Measurements from ENCODE around the gene GSK3B. TPM values are rescaled to one million over a fixed set of nuclear protein-coding genes. Genes with fewer than 3 reads are reported as not detected.

The GSK3B gene
- total RNA-seq (2014; rRNA removed; shearing (Covaris generic)), result 46.1 and 55.2 TPM in 2 replicates
- 37.7 and 40.5 TPM in 2 replicates for polyA plus RNA-seq (2015; cell fraction: cytosol; rRNA removed)
- polyA plus RNA-seq (2015; cell fraction: nucleus; rRNA removed), result 13.2 and 16.4 TPM in 2 replicates

DNA sequence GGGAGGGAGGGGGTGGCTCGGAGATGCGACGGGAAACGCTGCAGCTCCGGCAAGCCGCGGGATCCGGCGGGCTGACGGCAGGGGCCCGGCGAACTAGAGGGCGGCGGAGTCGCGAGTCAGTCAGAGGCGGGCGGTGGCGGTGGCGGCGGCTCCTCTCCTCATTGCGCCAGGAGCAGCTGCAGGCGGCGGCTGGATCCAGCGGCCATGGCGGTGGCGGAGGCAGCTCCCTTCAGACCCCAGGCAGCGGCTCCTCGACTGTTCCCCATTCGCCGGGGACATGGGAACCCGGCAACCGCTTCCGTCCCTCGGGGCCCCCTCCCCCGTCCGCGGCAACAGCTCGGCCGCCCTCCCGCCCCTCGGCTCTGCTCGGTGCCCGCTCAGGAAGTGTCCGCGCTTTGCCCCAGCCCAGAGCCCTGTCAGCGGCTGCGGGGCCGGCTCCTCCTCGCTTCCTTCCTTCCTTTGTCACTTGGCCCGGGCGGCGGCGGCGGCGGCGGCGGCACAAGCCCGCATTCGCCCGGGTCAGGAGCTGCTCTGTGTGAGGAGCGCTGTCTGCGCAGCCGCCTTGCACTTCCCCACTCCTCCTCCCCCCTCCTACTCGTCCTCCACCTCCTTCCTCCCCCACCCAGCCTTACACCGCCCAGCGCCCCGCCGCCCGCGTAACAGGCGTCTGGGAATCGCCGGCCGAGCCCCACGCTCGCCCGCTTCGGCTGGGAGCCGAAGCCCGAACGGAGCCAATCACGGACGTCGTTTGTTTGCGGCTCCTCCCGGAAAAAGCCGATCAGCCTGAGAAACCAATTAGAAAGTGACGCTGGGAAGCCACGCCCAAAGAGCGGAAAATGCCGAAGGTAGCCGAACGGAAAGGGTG is at the start of gene GSK3B:
TSS of gene GSK3B (minus strand) at position 537 of the 865 bp plus-strand sequence. CDS start 1,013 bp downstream, outside the sequence.
- DNase-seq (ENCODE audit: low read depth, low spot score), result peak; percentile 99

DNA sequence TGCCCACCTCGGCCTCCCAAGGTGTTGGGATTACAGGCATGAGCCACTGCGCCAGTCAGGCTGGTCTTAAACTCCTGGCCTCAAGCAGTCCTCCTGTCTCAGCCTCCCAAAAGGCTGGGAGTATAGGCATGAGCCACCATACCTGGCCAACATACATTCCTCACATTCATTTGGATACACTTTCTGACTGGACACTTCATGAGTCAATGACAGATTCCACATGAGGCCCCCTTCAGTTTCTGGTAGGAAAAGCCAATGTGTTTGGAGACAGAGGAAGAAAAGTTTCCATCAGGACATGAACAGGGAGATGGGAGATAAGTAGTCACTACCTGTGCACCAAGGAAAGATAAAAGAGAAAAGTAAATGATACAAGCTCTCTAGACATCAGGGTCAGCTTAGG is 49.4 kb upstream of the GSK3B start:
- no peak for DNase-seq (ENCODE audit: low read depth, low spot score)
- in situ Hi-C loops (cut with HindIII; ENCODE audit: low pct_unique_long_range_greater_than_20kb, low sequenced_read_pairs), result no loop called here

More for the DNA sequence above, at the start of gene GSK3B:
- in situ Hi-C loops (cut with HindIII; ENCODE audit: low pct_unique_long_range_greater_than_20kb, low sequenced_read_pairs), result no loop called here

DNA sequence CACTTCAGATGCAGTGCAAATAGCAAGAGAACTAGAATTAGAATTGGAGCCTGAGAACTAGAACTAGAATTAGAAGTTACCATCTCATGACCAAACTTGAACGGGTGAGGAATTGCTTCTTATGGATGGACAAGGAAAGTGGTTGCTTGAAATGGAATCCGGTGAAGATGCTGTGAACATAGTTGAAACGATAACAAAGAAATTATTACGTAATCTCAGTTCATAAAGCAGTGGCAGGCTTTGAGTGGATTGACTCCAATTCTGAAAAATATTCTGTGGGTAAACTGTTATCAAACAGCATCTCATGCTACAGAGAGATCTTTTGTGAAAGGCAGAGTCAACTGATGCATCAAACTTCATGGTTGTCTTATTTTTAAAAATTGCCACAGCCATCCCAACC is 48.0 kb upstream of the GSK3B start:
- DNase-seq (ENCODE audit: low read depth, low spot score), result no peak
- in situ Hi-C loops (cut with HindIII; ENCODE audit: low pct_unique_long_range_greater_than_20kb, low sequenced_read_pairs), result no loop called here

DNA sequence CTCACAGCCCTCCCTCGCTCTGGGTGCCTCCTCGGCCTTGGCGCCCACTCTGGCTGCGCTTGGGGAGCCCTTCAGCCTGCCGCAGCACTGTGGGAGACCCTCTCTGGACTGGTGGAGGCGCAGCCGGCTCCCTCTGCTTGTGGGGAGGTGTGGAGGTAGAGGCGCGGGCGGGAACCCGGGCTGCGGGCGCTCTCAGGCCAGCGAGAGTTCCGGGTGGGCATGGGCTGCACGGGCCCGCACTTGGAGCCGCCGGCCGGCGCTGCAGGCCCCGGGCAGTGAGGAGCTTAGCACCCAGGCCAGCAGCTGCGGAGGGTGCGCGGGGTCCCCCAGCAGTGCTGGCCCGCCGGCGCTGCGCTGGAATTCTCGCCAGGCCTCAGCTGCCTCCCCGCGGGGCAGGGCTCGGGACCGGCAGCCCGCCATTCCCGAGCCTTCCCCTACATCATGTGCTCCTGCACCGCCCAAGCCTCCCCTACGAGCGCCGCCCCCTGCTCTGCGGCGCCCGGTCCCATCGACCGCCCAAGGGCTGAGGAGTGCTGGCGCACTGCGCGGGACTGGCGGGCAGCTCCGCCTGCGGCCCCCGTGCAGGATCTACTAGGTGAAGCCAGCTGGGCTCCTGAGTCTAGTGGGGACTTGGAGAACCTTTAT is 46.0 kb upstream of the GSK3B start:
- in situ Hi-C loops (cut with HindIII; ENCODE audit: low pct_unique_long_range_greater_than_20kb, low sequenced_read_pairs), result no loop called here
- no peak for DNase-seq (ENCODE audit: low read depth, low spot score)

DNA sequence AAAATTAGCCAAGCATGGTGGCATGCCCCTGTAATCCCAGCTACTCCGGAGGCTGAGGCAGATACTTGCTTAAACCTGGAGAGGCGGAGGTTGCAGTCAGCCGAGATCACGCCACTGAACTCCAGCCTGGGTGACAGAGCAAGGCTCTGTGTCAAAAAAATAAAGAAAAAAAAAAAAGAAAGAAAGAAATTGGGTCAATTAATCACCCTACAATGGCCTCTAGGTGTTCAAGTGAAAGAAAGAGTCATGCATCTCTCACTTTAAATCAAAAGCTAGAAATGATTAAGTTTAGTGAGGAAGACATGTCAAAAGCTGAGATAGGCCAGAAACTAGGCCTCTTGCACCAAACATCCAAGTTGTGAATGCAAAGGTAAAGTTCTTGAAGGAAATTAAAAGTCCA is 44.9 kb upstream of the GSK3B start:
- in situ Hi-C loops (cut with HindIII; ENCODE audit: low pct_unique_long_range_greater_than_20kb, low sequenced_read_pairs), result no loop called here
- no peak for DNase-seq (ENCODE audit: low read depth, low spot score)

DNA sequence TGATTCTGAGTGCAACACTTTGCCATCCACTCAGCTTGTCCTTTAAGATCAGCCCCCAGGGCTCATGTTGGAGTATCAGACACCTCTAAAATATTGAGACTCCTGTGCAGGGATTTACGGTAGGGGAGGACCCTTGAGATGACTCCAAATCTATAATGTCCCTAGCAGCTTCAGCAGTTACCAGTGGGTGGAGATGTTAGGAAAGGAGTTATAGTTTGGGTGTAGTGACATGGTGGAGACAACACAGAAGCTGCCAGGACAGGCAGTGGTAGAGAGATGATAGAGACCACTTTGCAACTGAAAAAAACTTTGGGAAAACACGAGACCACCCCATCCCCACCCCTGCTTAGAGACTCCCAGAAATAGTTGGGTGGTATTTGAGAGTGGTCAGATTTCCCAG is 43.3 kb upstream of the GSK3B start:
- in situ Hi-C loops (cut with HindIII; ENCODE audit: low pct_unique_long_range_greater_than_20kb, low sequenced_read_pairs), result no loop called here
- peak; percentile 17 for DNase-seq (ENCODE audit: low read depth, low spot score)

DNA sequence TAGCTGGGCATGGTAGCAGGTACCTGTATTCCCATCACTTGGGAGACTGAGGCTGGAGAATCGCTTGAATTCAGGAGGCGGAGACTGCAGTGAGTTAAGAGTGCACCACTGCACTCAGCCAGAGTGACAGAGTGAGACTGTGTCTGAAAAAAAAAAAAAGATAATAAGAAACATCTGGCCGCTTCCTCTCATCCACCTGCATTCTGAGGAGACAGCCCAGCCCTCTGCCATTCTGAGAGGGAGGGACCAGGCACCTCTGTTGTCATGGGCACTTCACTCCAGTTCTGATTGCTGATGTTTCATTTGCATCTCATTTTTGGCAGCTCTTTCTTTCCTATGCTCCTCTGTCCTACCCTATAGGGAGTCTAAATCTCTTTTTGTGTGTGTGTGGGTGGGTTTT is 36.4 kb upstream of the GSK3B start:
- DNase-seq (ENCODE audit: low read depth, low spot score), result no peak
- in situ Hi-C loops (cut with HindIII; ENCODE audit: low pct_unique_long_range_greater_than_20kb, low sequenced_read_pairs), result no loop called here

DNA sequence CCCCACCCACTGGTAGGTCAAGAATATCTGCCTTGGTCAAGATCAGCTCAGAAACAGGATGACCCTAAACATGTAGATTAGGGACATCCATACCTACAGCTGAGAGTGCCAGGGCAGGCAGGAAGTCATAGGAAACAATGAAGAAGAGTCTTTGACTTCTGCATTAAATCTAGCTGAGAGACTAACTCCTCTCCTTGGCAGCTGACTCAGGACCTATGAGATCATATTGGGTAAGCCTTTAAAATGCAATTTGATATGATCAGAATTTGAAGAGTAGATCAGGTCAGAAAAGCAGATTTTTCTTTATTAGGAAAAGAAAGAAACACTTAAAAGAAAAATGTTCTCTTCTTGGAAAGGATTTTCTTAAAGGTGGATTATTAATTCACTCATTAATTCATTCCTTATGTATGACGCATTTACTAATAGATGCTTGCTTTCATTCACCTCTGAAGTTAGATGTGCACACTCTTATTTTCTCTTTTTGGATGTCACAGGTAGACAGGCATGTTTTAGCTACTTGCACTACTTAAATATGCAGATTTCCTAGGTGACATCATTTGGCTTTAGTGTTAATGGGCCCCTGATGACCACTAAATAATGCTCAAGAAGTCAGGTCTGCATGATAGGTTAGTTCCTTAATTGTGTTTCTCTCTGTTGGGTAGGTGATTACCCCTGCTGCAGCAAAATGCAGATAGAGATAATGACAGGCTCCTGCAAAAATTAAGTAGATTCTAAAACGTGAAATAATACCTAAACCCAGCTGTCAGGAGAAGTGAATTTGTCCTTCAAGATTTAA is 35.7 kb upstream of the GSK3B start:
- DNase-seq (ENCODE audit: low read depth, low spot score), result no peak

DNA sequence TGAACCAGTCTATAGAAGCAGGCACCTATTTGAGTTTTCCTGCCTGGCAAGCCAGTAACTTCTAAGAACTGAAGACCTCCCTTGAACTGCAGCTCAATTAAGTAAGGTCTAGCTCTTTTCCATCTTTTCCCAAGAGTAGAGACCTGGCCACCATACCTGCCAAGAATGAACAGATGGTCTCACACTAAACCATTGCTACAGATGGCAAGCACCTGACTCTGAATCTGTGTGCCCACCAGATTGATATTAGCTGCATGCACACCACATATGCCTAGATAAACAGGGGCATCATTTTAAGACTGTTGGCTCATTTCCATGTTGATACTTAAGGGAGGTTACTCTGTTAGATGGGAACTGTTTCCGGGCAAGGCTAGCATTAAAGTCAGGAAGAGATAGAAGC is 34.8 kb upstream of the GSK3B start:
- no peak for DNase-seq (ENCODE audit: low read depth, low spot score)
- in situ Hi-C loops (cut with HindIII; ENCODE audit: low pct_unique_long_range_greater_than_20kb, low sequenced_read_pairs), result no loop called here

More for the DNA sequence above, 35.7 kb upstream of the GSK3B start:
- in situ Hi-C loops (cut with HindIII; ENCODE audit: low pct_unique_long_range_greater_than_20kb, low sequenced_read_pairs), result no loop called here

DNA sequence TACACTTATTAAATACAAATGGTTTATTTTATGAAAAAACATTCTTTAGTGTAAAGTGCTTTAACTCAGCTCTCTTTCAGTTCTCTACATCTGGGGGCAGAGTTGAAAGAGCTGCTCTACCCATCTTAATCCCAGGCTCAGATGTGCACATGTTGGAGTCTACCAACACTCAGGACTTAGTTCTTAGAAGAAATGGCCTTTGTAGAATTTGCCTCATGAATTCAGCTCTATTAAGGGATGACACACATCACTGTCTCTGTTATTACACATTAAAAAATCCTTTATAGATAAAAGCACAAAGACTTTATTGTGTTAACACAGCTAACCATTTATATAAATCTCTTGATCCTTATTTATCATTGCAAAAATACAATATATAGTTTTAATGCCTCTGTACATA is 31.7 kb upstream of the GSK3B start:
- in situ Hi-C loops (cut with HindIII; ENCODE audit: low pct_unique_long_range_greater_than_20kb, low sequenced_read_pairs), result no loop called here
- peak; percentile 94 for DNase-seq (ENCODE audit: low read depth, low spot score)

DNA sequence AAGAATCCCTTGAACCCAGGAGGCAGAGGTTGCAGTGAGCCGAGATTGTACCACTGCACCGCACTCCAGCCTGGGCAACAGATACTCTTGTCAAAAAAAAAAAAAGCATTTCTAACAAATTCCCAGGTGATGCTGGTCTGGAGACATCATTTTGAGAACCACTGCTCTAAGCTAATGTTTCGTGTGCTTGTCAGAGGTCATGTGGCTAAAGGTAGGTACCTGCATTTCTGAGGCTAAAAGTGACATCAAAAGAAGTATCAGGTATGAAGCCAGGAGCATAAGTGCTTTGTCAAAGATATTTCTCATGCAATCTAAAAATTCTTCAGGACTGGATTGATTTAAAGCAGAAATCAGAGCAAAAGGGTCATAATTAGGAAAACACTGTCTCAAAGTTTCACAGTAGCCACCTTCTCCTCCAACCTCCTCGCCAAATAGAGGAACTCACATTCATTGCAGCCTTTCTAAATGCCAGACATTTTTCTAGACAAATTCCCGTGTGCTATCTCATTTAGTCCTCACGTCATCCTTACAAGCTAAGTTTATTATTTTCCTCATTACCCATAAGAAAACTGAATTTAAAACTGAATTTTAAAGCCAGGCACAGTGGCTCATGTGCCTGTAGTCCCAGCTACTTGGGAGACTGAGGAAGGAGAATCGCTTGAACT is 25.7 kb upstream of the GSK3B start:
- in situ Hi-C loops (cut with HindIII; ENCODE audit: low pct_unique_long_range_greater_than_20kb, low sequenced_read_pairs), result no loop called here
- DNase-seq (ENCODE audit: low read depth, low spot score), result no peak

DNA sequence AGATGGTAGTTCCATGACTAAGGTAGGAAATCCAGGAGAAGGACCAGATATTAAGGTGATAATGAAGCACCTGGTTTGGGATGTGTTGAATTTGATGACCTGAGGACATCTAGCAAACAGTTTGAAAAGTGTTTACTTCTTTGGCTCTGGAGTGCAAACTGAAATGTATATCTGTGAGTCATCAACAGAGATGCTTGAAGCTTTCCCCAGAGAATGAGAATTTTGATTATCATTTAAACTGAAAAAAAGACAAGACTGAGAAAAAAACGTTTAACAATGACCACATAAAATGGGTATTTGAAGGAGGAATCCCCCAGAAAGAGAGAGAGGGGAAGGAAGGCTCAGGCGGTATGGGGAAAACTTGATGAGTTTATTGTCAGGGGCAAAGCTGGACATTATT is 20.7 kb upstream of the GSK3B start:
- DNase-seq (ENCODE audit: low read depth, low spot score), result no peak
- in situ Hi-C loops (cut with HindIII; ENCODE audit: low pct_unique_long_range_greater_than_20kb, low sequenced_read_pairs), result no loop called here

DNA sequence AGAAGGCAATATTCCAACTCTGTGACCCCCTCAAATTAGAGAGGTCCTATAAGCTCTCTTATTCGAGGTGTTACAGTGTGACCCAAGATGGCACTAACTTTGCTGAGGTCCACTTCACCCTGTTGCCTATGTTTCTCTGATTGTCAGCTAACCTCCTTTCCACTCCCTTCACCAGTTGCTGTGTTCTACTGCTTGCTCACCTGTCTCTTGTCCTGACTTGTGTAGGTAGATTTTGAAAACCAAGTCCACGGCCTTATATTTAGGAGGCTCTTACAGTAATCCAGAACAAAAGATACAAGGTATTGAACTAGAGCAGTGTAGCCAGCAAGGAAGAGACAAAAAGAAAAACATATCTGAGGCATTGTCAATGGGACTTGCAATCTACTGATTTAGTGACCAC is 20.1 kb upstream of the GSK3B start:
- DNase-seq (ENCODE audit: low read depth, low spot score), result no peak
- in situ Hi-C loops (cut with HindIII; ENCODE audit: low pct_unique_long_range_greater_than_20kb, low sequenced_read_pairs), result no loop called here

DNA sequence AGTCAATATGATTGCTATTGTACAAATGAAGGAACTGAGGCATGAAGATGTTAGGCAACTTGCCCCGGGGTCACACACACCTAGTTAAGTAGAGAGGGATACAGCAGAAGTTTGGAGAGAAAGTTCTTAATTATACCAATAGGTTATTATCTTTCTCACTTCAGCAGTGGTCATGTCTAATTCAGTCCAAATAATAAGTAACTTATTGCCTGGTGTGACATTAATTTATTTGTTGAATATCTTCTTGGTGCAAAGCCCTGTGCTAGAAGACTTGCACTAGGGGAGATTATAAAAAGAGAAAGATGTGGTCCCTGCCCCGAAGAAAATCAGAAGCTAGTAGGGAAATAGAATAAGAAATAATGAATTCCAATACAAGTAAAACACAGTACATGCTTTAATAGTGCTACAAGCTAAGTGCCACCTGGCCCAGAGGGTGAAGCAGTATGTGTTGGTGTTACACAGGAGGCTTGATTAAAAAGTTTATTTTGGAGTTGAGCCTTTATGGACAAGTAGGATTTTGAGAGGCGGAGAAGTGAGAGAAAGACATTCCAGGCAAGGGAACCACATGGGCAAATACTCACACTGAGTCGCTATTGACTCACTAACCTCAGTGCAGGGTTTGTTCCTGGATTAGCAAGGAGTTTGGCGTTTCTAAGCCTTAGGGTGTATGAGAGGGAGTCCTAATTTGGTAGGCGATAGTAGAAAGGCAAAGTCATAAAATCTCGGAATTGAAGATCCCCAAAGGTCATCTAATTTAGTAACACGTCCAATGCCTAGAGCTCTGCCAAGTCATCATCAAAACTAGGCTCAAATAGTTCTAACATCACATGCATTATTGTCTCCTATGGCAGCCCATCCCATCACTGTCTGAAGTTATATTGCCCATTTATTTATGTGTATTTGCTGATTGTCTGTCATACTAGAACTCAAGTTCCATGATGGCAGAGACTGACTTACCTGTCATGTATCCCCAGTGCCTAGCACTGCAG is 19.2 kb upstream of the GSK3B start:
- in situ Hi-C loops (cut with HindIII; ENCODE audit: low pct_unique_long_range_greater_than_20kb, low sequenced_read_pairs), result no loop called here
- peak; percentile 75 for DNase-seq (ENCODE audit: low read depth, low spot score)

DNA sequence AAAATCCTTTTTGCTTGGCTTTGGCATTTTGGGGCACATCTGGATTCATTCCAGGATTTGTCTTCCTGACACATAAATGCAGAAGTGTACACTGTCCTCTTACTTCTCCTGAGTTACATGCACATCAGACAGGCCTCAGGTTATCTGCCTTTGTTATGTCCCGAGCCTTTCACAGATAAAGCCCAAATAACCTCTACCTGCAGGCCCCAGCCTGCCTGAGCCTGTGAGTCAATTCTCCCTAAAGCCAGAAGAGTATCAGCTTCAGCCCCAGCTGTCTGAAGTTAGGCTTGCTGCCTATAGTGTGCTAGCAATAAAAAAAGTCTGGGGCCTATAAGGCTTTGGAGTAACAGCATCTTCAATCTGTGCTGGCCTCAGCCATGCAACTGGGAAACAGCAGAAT is 17.7 kb upstream of the GSK3B start:
- no peak for DNase-seq (ENCODE audit: low read depth, low spot score)
- in situ Hi-C loops (cut with HindIII; ENCODE audit: low pct_unique_long_range_greater_than_20kb, low sequenced_read_pairs), result no loop called here

DNA sequence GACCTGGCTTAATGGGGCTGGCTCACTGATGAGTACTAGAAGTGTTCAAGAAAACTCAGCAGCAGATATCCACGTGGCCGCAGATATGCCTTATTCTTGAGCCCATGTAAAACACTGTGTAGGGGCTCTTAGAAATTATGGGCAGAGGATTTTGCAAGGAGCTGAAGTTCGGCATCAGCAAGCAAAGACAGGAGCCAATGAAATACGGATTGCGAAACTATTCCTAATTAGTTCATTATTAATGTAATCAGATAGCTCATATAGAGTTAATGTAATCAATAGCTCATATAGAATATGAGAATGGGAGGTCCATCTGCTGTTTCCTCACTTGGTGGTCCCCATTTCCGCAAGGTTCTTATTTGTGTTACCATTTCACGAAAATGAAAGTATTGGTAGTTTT is 9.0 kb upstream of the GSK3B start:
- DNase-seq (ENCODE audit: low read depth, low spot score), result no peak
- in situ Hi-C loops (cut with HindIII; ENCODE audit: low pct_unique_long_range_greater_than_20kb, low sequenced_read_pairs), result no loop called here

DNA sequence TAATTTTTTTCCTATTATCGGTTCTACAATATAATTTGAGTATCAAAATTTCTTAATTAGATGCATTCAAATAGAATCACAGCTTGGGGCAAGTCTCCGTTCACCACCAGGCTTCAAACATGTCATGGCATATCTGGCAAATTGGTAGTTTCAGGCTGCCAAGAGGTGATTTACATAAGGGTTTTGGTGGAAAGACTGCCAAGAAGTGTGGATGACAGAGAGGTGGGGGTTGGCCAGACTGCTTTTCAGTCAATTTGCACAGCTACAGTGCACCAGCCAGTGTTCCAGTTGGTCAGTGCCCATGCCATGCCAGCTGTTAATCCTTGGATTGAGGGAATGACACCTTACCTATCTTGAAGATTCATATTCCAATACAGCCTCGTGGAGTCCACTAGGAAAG is 8.4 kb upstream of the GSK3B start:
- in situ Hi-C loops (cut with HindIII; ENCODE audit: low pct_unique_long_range_greater_than_20kb, low sequenced_read_pairs), result no loop called here
- DNase-seq (ENCODE audit: low read depth, low spot score), result no peak

Measured in SK-MEL-5 (cell line).